Right ventricle myocardium superior (tissue), 1 donor: ENCODE measurements around the gene SPATA20. TPM values are rescaled to one million over a fixed set of nuclear protein-coding genes. Genes with fewer than 3 reads are reported as not detected.

Experiments used
- ATAC-seq: fragments of 200-7000 bp; cut with Tn5 transposase; one replicate; pipeline ENCODE4 v1.9.1; 2020; ENCODE audit warnings: mild to moderate bottlenecking; ENCODE audit not compliant: poor library complexity
- DNase-seq: peaks from one replicate; pipeline ENCODE4 v3.0.0-alpha.2; 2020
- intact Hi-C: fragments of 100-400 bp; cut with DNase I; formaldehyde crosslinking; loops from one replicate; pipeline ENCODE4 v1.11.2; 2022
- long read RNA-seq: library from polyadenylated mRNA; unstranded; transcript quantifications from one replicate; pipeline ENCODE4 v2.0.0, GENCODE V29; 2021
- total RNA-seq: library from RNA; stranded (reverse); fragmentation: NEBNext Ultra II Directional; extraction: Animal tissue kit (Norgen Biotek cat#: 25700); gene quantifications from one replicate; pipeline ENCODE4 v1.2.1, GENCODE V29; 2021
- donor health status: DM: no; HTN: yes; CAD: no; lungs with severe emphysema.

Gene SPATA20
- total RNA-seq, result 58.2 TPM
- long read RNA-seq, transcript SPATA20-201 (17 exons, 2,719 nt), result major isoform, 150 of 406 reads
- long read RNA-seq, transcript SPATA20-202 (16 exons, 2,634 nt), result minor isoform, 51 of 406 reads
- long read RNA-seq, transcript SPATA20-205 (17 exons, 2,734 nt), result minor isoform, 107 of 406 reads
- long read RNA-seq, partial matches to known transcripts, result 34 of 406 reads
- long read RNA-seq, other reads (novel, unspliced or antisense), result 64 of 406 reads

GRCh38 chr17:50547035-50547735, at the start of gene SPATA20:
Gene SPATA20 (plus strand): TSS chr17:50547174. CDS start chr17:50547209, 35 bp downstream.
- intact Hi-C loops, result loop anchor here (5.0 to 10.0 kb wide), 4 partner anchors 65 to 298 kb away; no protein-coding TSS in a partner anchor
- ATAC-seq (peak; percentile 88), DNase-seq (peak; percentile 96)

- intact Hi-C loops, result no loop called here
- DNase-seq (no peak), ATAC-seq (no peak)
Observed at GRCh38 chr17:50498021-50498874, 48.7 kb upstream of the SPATA20 start.

GRCh38 chr17:50499270-50499669, 47.7 kb upstream of the SPATA20 start:
- intact Hi-C loops, result no loop called here
- DNase-seq (no peak), ATAC-seq (no peak)

GRCh38 chr17:50499721-50500120, 47.3 kb upstream of the SPATA20 start:
- DNase-seq, result no peak
- no peak for ATAC-seq
- intact Hi-C loops, result no loop called here

GRCh38 chr17:50501054-50501453, 45.9 kb upstream of the SPATA20 start:
- DNase-seq, result no peak
- no peak for ATAC-seq
- intact Hi-C loops, result no loop called here

- intact Hi-C loops, result no loop called here
- no peak for DNase-seq
- no peak for ATAC-seq
Observed at GRCh38 chr17:50502301-50502990, 44.5 kb upstream of the SPATA20 start.

- no peak for ATAC-seq
- intact Hi-C loops, result no loop called here
- DNase-seq, result no peak
Observed at GRCh38 chr17:50505591-50506130, 41.3 kb upstream of the SPATA20 start.

- intact Hi-C loops, result no loop called here
- DNase-seq, result no peak
- ATAC-seq, result no peak
Observed at GRCh38 chr17:50506298-50506697, 40.7 kb upstream of the SPATA20 start.

GRCh38 chr17:50507871-50508572, 39.0 kb upstream of the SPATA20 start, which contains the start of gene MYCBPAP:
Gene MYCBPAP (plus strand): TSS chr17:50508439. CDS start chr17:50508675, 236 bp downstream.
- DNase-seq (peak; percentile 91), ATAC-seq (peak; percentile 94)
- intact Hi-C loops, result no loop called here

- DNase-seq (no peak), ATAC-seq (no peak)
- intact Hi-C loops, result no loop called here
Observed at GRCh38 chr17:50508573-50509460, 38.2 kb upstream of the SPATA20 start.

GRCh38 chr17:50511058-50511457, 35.9 kb upstream of the SPATA20 start:
- no peak for ATAC-seq

GRCh38 chr17:50513495-50513894, 33.5 kb upstream of the SPATA20 start:
- ATAC-seq, result no peak
- no peak for DNase-seq
- intact Hi-C loops, result no loop called here

More at GRCh38 chr17:50511058-50511457, 35.9 kb upstream of the SPATA20 start:
- DNase-seq, result no peak
- intact Hi-C loops, result no loop called here

GRCh38 chr17:50514388-50514787, 32.6 kb upstream of the SPATA20 start:
- ATAC-seq (no peak), DNase-seq (no peak)
- intact Hi-C loops, result no loop called here

GRCh38 chr17:50514936-50515702, 31.9 kb upstream of the SPATA20 start:
- DNase-seq (peak; percentile 62), ATAC-seq (peak; percentile 72)
- intact Hi-C loops, result no loop called here

GRCh38 chr17:50517011-50517410, 30.0 kb upstream of the SPATA20 start:
- intact Hi-C loops, result no loop called here
- DNase-seq (no peak), ATAC-seq (no peak)
